Panc1 (cell line): ENCODE results near the gene NOS1.

ENCODE experiments used
- POLR2AphosphoS5 ChIP-seq: IDR thresholded peaks from 2 replicates; pipeline ENCODE4 v1.6.1; 2012; ENCODE audit warnings: mild to moderate bottlenecking, low read depth, low read length, moderate library complexity
- TF ChIP-seq, protein P1 (sequence below), 2 experiments: IDR thresholded peaks; 2 replicates each; pipeline ENCODE4 v1.6.1; 2011 to 2012; ENCODE audit warnings: low read depth in 2 of 2, control low read depth in 1 of 2, low read length in 1 of 2, mild to moderate bottlenecking in 1 of 2, moderate library complexity in 1 of 2; ENCODE audit not compliant: insufficient read depth in 1 of 2
- TF ChIP-seq, protein P2 (sequence below): fragments of 450-650 bp; IDR thresholded peaks from 2 replicates; pipeline ENCODE4 v1.5.1; 2017; ENCODE audit warnings: mild to moderate bottlenecking

DNA sequence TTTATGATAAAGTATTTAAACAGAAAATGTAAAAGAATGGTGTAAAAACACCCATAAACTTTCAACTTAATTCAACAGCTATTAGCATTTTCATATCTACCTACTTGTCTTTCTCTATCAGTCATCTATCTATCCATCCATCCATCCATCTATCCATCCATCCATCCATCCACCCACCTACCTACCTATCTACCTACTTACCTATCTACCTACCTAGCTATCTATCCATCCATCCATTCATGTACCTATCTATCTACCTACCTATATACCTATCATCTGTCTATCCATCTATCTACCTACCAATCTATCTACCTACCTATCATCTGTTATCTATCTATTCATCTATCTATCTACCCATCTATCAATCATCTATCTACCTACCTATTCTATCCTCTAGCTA, 8.5 kb downstream of the NOS1 start:
- TF ChIP-seq, protein P1, sequence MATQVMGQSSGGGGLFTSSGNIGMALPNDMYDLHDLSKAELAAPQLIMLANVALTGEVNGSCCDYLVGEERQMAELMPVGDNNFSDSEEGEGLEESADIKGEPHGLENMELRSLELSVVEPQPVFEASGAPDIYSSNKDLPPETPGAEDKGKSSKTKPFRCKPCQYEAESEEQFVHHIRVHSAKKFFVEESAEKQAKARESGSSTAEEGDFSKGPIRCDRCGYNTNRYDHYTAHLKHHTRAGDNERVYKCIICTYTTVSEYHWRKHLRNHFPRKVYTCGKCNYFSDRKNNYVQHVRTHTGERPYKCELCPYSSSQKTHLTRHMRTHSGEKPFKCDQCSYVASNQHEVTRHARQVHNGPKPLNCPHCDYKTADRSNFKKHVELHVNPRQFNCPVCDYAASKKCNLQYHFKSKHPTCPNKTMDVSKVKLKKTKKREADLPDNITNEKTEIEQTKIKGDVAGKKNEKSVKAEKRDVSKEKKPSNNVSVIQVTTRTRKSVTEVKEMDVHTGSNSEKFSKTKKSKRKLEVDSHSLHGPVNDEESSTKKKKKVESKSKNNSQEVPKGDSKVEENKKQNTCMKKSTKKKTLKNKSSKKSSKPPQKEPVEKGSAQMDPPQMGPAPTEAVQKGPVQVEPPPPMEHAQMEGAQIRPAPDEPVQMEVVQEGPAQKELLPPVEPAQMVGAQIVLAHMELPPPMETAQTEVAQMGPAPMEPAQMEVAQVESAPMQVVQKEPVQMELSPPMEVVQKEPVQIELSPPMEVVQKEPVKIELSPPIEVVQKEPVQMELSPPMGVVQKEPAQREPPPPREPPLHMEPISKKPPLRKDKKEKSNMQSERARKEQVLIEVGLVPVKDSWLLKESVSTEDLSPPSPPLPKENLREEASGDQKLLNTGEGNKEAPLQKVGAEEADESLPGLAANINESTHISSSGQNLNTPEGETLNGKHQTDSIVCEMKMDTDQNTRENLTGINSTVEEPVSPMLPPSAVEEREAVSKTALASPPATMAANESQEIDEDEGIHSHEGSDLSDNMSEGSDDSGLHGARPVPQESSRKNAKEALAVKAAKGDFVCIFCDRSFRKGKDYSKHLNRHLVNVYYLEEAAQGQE (IDR thresholded peaks at IDR 0.05; ENCODE audit: insufficient read depth in 1 of 2, low read depth in 2 of 2, low read length in 1 of 2) = no peak
- no peak for TF ChIP-seq POLR2AphosphoS5
- TF ChIP-seq, protein P2, sequence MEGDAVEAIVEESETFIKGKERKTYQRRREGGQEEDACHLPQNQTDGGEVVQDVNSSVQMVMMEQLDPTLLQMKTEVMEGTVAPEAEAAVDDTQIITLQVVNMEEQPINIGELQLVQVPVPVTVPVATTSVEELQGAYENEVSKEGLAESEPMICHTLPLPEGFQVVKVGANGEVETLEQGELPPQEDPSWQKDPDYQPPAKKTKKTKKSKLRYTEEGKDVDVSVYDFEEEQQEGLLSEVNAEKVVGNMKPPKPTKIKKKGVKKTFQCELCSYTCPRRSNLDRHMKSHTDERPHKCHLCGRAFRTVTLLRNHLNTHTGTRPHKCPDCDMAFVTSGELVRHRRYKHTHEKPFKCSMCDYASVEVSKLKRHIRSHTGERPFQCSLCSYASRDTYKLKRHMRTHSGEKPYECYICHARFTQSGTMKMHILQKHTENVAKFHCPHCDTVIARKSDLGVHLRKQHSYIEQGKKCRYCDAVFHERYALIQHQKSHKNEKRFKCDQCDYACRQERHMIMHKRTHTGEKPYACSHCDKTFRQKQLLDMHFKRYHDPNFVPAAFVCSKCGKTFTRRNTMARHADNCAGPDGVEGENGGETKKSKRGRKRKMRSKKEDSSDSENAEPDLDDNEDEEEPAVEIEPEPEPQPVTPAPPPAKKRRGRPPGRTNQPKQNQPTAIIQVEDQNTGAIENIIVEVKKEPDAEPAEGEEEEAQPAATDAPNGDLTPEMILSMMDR = no peak
